ENCODE results near the gene TP53TG5.

Gene TP53TG5

GRCh38 chr20:45345104-45345936 is 32.8 kb downstream of the TP53TG5 start:
- DNase-seq, result no peak

- DNase-seq, result no peak
Observed at GRCh38 chr20:45344168-45344860, 33.8 kb downstream of the TP53TG5 start.

GRCh38 chr20:45343532-45344167 is 34.5 kb downstream of the TP53TG5 start:
- no peak for DNase-seq

- DNase-seq, result no peak
Observed at GRCh38 chr20:45342855-45343531, 35.1 kb downstream of the TP53TG5 start.

- DNase-seq, result no peak
Observed at GRCh38 chr20:45341939-45342854, 35.9 kb downstream of the TP53TG5 start.

- DNase-seq, result no peak
Observed at GRCh38 chr20:45341579-45341938, 36.6 kb downstream of the TP53TG5 start.

- no peak for DNase-seq
Observed at GRCh38 chr20:45340951-45341350, 37.2 kb downstream of the TP53TG5 start.

- no peak for DNase-seq
Observed at GRCh38 chr20:45340236-45340847, 37.8 kb downstream of the TP53TG5 start.

GRCh38 chr20:45339799-45340198 is 38.3 kb downstream of the TP53TG5 start:
- DNase-seq, result no peak

- no peak for DNase-seq
Observed at GRCh38 chr20:45339084-45339483, 39.0 kb downstream of the TP53TG5 start.

- no peak for DNase-seq
Observed at GRCh38 chr20:45338121-45339030, 39.7 kb downstream of the TP53TG5 start.

- no peak for DNase-seq
Observed at GRCh38 chr20:45337367-45338120, 40.6 kb downstream of the TP53TG5 start.

GRCh38 chr20:45336530-45337366 is 41.4 kb downstream of the TP53TG5 start:
- DNase-seq, result no peak

GRCh38 chr20:45330476-45330875 is 47.6 kb downstream of the TP53TG5 start:
- DNase-seq, result no peak

GRCh38 chr20:45329497-45330319 is 48.4 kb downstream of the TP53TG5 start:
- no peak for DNase-seq

- DNase-seq, result no peak
Observed at GRCh38 chr20:45328451-45328850, 49.7 kb downstream of the TP53TG5 start.

GRCh38 chr20:45325371-45325770 is 52.8 kb downstream of the TP53TG5 start:
- DNase-seq, result no peak

GRCh38 chr20:45323731-45324130 is 54.4 kb downstream of the TP53TG5 start:
- no peak for DNase-seq
